Activated naive CD4-positive, alpha-beta T cell treated with anti-CD3 and anti-CD28 coated beads for 36 hours (primary cell): Measurements from ENCODE around the gene GOLGA6C. TPM values are rescaled to one million over a fixed set of nuclear protein-coding genes. Genes with fewer than 3 reads are reported as not detected.

Experiments
- CTCF ChIA-PET: fragments of 350-600 bp; sonication (Branson Sonifier 250); formaldehyde crosslinking; loops from one replicate; lab custom pipeline; 2021; ENCODE audit warnings: antibody characterized with exemption; lab: Charles Lee
- DNase-seq: peaks from one replicate; pipeline ENCODE4 v3.0.0-alpha.2; 2020
- H3K27ac Mint-ChIP-seq: one replicate; pipeline ENCODE4 v1.8.0; 2021; ENCODE audit warnings: mild to moderate bottlenecking, mixed read lengths
- H3K27me3 Mint-ChIP-seq: one replicate; pipeline ENCODE4 v1.8.0; 2021; ENCODE audit warnings: low read depth, mixed read lengths
- H3K36me3 Mint-ChIP-seq: one replicate; pipeline ENCODE4 v1.8.0; 2021; ENCODE audit warnings: low read depth, mixed read lengths
- H3K4me1 Mint-ChIP-seq: one replicate; pipeline ENCODE4 v1.8.0; 2021; ENCODE audit warnings: low read depth, mixed read lengths
- H3K4me3 Mint-ChIP-seq: one replicate; pipeline ENCODE4 v1.8.0; 2021; ENCODE audit warnings: mild to moderate bottlenecking, moderate library complexity, mixed read lengths
- H3K9me3 Mint-ChIP-seq: one replicate; pipeline ENCODE4 v1.8.0; 2021; ENCODE audit warnings: mixed read lengths
- intact Hi-C: fragments of 100-400 bp; cut with micrococcal nuclease; formaldehyde crosslinking; loops from one replicate; pipeline ENCODE4 v1.15.1; 2023
- total RNA-seq, 2 experiments: library from RNA; stranded (reverse); gene quantifications; one replicate each; pipeline ENCODE4 v1.2.3, GENCODE V29; 2021

The GOLGA6C gene
- total RNA-seq, 2 experiments from 2014 or later, result 0.10 TPM; not detected in 1

DNA sequence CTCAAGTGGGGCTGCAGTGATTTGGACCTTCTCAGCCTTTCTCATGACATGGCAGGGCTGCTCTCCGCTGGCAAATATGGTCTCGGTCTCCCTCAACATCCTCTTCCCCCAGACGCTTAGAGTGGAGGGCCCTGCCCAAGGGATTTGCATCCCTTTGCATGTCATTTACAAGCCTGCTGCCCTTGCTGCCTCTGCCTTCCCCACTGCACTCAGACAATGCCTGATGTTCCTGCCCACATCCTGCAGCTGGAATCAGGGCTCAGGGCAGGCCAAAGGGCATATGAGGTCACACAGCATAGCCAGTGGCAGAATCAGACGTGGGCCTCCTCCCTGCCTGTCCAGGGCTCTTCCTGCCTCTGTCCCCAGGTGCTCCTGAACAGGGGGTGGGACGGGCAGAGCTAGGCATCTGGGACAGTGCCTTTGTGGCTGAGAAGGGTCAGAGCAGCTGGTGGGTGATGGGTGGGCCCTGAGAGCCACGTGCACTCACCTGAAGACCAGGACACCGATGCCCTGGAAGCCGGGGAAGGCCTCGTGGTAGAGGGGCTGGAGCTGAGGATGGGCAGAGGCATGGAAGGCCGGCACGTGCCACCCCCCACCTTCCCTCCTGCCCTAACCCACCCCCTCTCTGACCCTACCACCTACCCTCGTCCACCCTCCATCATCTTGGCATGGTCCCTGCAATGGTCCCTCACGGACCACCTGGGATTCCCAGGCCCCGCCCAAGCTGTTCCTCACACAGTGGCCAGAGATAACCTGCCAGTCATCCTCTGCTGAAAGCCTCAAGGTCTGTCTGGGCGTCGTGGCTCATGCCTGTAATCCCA is 27.4 kb upstream of the GOLGA6C start:
- H3K4me1 Mint-ChIP-seq, result no peaks in the 10 kb centered on the region
- no peak for DNase-seq
- H3K4me3 Mint-ChIP-seq, result no peak overlapping the region
- intact Hi-C loops, result loop anchor here (10.0 kb wide), 1 partner anchor 94 kb away; no protein-coding TSS in a partner anchor
- no peaks in the 10 kb centered on the region for H3K9me3 Mint-ChIP-seq
- no peaks in the 10 kb centered on the region for H3K36me3 Mint-ChIP-seq
- CTCF ChIA-PET, result no interaction called here
- peaks cover 7% of the 10 kb centered on the region for H3K27me3 Mint-ChIP-seq
- no peak overlapping the region for H3K27ac Mint-ChIP-seq

- DNase-seq, result no peak
- CTCF ChIA-PET, result interaction anchor here (0.6 kb wide), 1 partner anchor 833 kb away, joined by 3 read pairs; no protein-coding TSS in a partner anchor
- intact Hi-C loops, result loop anchor here (10.0 kb wide), 1 partner anchor 93 kb away; no protein-coding TSS in a partner anchor
- no peaks in the 10 kb centered on the region for H3K9me3 Mint-ChIP-seq
- H3K27me3 Mint-ChIP-seq, result peaks cover 7% of the 10 kb centered on the region
- no peak overlapping the region for H3K4me3 Mint-ChIP-seq
- no peak overlapping the region for H3K27ac Mint-ChIP-seq
- H3K4me1 Mint-ChIP-seq, result no peaks in the 10 kb centered on the region
- H3K36me3 Mint-ChIP-seq, result no peaks in the 10 kb centered on the region
These were observed 26.3 kb upstream of the GOLGA6C start for GRCh38 chr15:75231836-75232235.

DNA sequence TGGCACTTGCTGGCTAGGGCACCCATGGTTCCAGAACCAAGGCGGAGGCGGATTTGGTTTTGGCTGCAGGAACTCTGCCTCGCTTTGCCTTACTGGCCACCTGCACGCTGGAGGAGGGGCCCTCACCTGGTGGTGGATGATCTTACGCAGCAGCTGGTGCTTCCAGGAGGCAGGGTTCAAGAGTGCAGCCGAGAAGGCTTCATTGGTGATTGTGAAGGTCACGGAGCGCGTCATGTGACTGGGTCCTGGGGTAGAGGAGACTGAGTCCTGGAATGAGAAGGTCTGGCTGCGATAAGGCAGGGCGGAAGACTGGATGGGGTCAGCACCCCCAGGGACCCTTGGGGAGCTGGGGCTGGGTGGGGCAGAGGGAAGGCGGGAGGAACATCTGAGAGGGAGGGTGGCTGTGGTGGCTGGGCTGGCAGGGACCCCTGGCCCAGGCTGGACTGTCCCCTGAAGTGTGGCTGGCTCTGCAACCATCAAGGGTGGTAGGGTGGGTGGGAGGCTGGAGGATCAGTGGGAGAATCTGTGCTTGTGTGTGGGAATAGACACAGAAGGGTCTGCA is 25.8 kb upstream of the GOLGA6C start:
- Mint-ChIP-seq H3K36me3 (no peaks in the 10 kb centered on the region), H3K4me1 (no peaks in the 10 kb centered on the region), H3K9me3 (no peaks in the 10 kb centered on the region), H3K27ac (no peak overlapping the region), H3K4me3 (no peak overlapping the region), H3K27me3 (peaks cover 7% of the 10 kb centered on the region)
- CTCF ChIA-PET, result no interaction called here
- intact Hi-C loops, result loop anchor here (10.0 kb wide), 1 partner anchor 92 kb away; no protein-coding TSS in a partner anchor
- DNase-seq, result no peak

DNA sequence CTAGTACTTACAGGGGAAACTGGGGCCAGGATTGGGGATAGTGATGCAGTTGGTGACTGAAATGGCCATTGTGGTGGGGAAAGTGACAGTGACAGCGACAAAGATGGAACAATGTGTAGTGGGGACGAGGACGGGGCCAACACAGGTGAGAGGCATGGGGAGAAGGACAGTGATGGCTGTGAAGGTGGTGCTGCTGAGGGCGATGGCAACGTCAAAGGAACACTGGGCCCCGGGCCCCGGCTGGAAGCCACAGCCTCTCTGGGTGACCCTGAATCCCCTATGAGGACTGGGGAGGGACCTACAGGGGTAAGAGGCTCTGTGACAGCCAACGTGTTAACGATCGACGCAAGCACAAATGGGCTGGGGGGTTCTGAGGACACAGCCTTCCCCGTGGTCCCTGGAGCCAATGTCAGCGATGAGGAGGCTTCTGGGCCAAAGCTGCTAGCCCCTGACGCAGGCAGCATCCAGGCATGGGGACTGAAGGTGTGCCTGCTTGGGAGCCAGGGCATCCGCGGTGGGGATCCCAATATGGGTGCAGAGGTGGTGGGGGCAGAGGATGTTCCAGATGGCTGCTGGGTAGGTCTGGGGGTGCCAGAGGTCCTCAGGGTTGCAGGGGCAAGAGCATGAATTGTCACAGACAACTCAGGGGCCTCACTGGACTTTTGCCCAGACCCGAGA is 25.2 kb upstream of the GOLGA6C start:
- no peak overlapping the region for H3K27ac Mint-ChIP-seq
- no peaks in the 10 kb centered on the region for H3K9me3 Mint-ChIP-seq
- H3K27me3 Mint-ChIP-seq, result peaks cover 7% of the 10 kb centered on the region
- no peak overlapping the region for H3K4me3 Mint-ChIP-seq
- DNase-seq, result no peak
- intact Hi-C loops, result loop anchor here (10.0 kb wide), 1 partner anchor 92 kb away; no protein-coding TSS in a partner anchor
- CTCF ChIA-PET, result no interaction called here
- H3K4me1 Mint-ChIP-seq, result no peaks in the 10 kb centered on the region
- H3K36me3 Mint-ChIP-seq, result no peaks in the 10 kb centered on the region

DNA sequence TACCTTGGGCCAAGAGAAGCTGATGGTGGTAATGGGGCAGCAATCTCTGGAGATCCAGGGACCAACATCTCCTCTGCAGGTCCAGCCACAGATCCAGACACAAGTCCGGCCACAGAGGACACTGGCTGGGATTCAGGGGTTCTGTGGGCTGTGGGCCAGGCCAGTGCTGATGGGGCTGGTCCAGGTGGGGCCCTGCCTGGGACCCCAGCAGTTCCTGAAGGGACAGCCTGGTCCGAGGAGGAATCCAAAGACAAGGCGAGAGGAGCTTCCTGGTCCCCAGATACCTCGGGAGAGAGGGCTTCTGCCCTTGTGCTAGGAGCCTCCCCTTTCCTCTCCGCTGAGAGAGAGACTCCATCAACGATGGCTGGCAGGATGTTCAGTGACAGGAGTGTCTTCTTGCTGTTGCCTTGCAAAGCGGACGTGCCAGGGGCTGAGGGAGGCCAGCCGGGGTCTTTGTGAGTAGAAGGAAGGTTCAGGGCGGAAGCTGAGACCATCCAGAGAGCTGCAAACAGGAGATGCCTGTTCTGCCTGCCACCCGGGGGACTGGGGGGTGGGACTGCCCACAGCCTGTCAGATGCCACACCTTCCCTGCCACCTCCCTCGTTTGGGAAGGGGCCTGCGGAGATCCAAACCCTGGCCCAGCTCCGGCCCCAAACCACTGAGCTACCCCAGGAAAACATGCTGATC is 24.5 kb upstream of the GOLGA6C start:
- Mint-ChIP-seq H3K9me3 (no peaks in the 10 kb centered on the region), H3K36me3 (no peaks in the 10 kb centered on the region), H3K4me3 (no peak overlapping the region), H3K27me3 (peaks cover 8% of the 10 kb centered on the region), H3K4me1 (no peaks in the 10 kb centered on the region), H3K27ac (no peak overlapping the region)
- DNase-seq, result no peak
- CTCF ChIA-PET, result no interaction called here
- intact Hi-C loops, result loop anchor here (10.0 kb wide), 1 partner anchor 91 kb away; no protein-coding TSS in a partner anchor

DNA sequence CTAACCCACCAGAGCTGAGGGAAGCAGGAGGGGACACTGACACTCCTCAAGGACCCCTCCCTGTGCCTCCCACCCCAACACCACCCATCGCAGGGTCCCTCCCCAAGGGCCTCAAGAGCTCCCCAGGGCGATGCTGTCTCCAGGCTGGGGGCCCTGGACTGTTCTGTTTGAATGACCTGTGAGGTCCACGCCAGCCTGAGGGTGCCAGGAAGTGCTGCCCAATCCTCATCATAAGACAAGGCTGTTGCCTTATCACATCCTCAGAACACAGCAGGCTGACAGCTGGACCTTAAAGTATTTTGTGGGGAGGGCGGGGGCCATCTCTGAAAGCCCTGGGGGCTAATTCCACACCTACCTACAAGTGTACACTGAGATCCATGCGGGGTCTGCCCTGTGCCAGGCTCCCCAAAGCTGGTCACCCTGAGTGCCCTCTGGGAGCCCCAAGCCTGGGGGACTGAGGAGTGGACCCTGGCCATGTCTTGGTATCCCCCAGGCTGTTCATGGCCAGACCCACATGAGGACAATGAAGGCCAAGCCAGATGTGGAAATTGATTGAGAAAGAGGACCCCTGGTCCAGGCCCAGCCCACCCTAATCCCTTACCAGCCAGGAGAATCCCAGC is 23.8 kb upstream of the GOLGA6C start:
- DNase-seq, result no peak
- no peak overlapping the region for H3K27ac Mint-ChIP-seq
- CTCF ChIA-PET, result interaction anchor here (0.6 kb wide), 1 partner anchor 75 kb away, joined by 4 read pairs; no protein-coding TSS in a partner anchor
- H3K4me1 Mint-ChIP-seq, result no peaks in the 10 kb centered on the region
- H3K4me3 Mint-ChIP-seq, result no peak overlapping the region
- H3K27me3 Mint-ChIP-seq, result peaks cover 12% of the 10 kb centered on the region
- no peaks in the 10 kb centered on the region for H3K36me3 Mint-ChIP-seq
- H3K9me3 Mint-ChIP-seq, result no peaks in the 10 kb centered on the region
- intact Hi-C loops, result loop anchor here (10.0 kb wide), 1 partner anchor 90 kb away; no protein-coding TSS in a partner anchor

GRCh38 chr15:75235051-75235673 is 23.0 kb upstream of the GOLGA6C start:
- CTCF ChIA-PET, result interaction anchor here (0.6 kb wide), 1 partner anchor 74 kb away, joined by 4 read pairs; no protein-coding TSS in a partner anchor
- Mint-ChIP-seq H3K9me3 (no peaks in the 10 kb centered on the region), H3K4me1 (peaks cover 2% of the 10 kb centered on the region)

DNA sequence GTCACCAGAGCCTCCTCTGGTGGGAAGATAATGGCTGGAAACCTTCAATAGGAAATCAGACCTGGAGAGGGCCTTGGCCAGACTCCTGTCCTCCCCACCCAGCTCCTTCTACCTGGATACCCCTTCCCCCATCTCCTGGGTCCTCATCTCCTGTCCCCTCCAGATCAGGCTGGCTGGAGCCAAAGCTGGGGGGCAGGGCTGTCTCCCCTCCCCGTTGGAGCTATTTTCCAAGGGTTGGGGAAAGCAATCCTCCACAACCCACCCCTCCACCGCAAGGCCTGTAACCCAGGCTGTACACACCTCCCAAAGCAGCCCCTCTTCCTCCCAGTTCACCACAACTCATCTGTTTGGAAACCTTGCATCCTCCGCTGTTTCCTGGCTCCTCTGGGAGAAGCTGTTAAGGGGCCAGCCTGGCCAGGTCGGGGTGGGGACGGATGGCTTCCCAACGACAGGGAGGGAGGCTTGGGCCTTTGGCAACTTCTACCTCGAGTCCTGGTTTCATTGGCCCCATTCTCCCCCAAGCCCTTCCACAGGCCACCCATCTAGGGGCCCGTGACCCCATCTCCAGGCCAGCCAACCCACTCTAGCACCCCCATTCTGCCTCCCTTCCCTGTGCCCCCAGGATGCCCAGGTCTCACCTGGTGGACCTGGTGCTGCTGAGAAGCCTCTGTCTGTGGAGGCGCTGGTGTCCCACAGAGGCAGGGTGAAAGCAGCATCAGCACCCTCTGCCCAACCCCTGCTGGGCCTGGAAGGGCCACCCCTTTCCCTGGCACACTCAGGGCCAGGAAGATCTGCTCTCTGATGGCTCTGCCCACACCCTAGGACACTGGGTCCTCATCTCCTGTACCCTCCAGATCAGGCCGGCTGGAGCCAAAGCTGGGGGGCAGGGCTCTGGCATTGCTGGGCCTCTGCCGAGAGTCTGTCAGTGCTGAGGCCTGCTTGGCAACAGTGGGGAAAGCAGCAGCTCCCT is 22.1 kb upstream of the GOLGA6C start:
- no peak for DNase-seq
- no peaks in the 10 kb centered on the region for H3K36me3 Mint-ChIP-seq
- H3K9me3 Mint-ChIP-seq, result no peaks in the 10 kb centered on the region
- intact Hi-C loops, result loop anchor here (10.0 kb wide), 1 partner anchor 89 kb away; no protein-coding TSS in a partner anchor
- no peak overlapping the region for H3K4me3 Mint-ChIP-seq
- H3K4me1 Mint-ChIP-seq, result peaks cover 2% of the 10 kb centered on the region
- no peak overlapping the region for H3K27ac Mint-ChIP-seq
- CTCF ChIA-PET, result no interaction called here
- peaks cover 19% of the 10 kb centered on the region for H3K27me3 Mint-ChIP-seq

More at GRCh38 chr15:75235051-75235673, 23.0 kb upstream of the GOLGA6C start:
- intact Hi-C loops, result loop anchor here (10.0 kb wide), 1 partner anchor 90 kb away; no protein-coding TSS in a partner anchor
- Mint-ChIP-seq H3K27ac (no peak overlapping the region), H3K4me3 (no peak overlapping the region), H3K36me3 (no peaks in the 10 kb centered on the region), H3K27me3 (peaks cover 17% of the 10 kb centered on the region)
- no peak for DNase-seq

- no peak for DNase-seq
- peaks cover 16% of the 10 kb centered on the region for H3K27me3 Mint-ChIP-seq
- no peaks in the 10 kb centered on the region for H3K9me3 Mint-ChIP-seq
- intact Hi-C loops, result loop anchor here (10.0 kb wide), 1 partner anchor 87 kb away; no protein-coding TSS in a partner anchor
- CTCF ChIA-PET, result no interaction called here
- no peak overlapping the region for H3K4me3 Mint-ChIP-seq
- H3K4me1 Mint-ChIP-seq, result peaks cover 2% of the 10 kb centered on the region
- H3K27ac Mint-ChIP-seq, result no peak overlapping the region
- no peaks in the 10 kb centered on the region for H3K36me3 Mint-ChIP-seq
These were observed 20.7 kb upstream of the GOLGA6C start for GRCh38 chr15:75237316-75237982.

DNA sequence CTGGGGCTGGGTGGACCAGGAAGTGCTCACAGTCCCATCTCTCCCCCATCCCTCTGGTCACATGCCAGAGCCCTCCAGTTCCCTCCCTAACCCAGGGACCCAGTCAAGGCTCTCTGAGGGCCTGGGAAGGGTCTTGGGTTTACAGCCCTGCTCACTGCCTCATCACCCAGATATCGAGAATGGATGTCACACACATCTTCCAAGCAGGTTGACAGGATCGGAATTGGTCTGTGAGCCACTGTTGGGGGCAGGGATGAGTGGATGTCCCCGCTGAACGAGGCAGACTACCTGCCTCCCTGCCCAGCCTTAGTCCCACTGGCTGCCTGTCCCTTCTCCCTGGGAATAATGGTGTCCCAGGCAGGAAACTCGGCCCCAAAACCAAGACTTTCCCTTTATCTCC is 20.0 kb upstream of the GOLGA6C start:
- H3K36me3 Mint-ChIP-seq, result no peaks in the 10 kb centered on the region
- H3K4me1 Mint-ChIP-seq, result peaks cover 2% of the 10 kb centered on the region
- no peak for DNase-seq
- CTCF ChIA-PET, result no interaction called here
- H3K4me3 Mint-ChIP-seq, result no peak overlapping the region
- no peak overlapping the region for H3K27ac Mint-ChIP-seq
- peaks cover 16% of the 10 kb centered on the region for H3K27me3 Mint-ChIP-seq
- intact Hi-C loops, result loop anchor here (10.0 kb wide), 1 partner anchor 87 kb away; no protein-coding TSS in a partner anchor
- no peaks in the 10 kb centered on the region for H3K9me3 Mint-ChIP-seq
